ENCODE data around the gene TMEM132C. TPM values are rescaled to one million over a fixed set of nuclear protein-coding genes. Genes with fewer than 3 reads are reported as not detected.

TMEM132C gene
- total and polyA plus RNA-seq, 2 of the 4 experiments (the other 2 are of a cell fraction): not detected

- Histone ChIP-seq H3K27me3 (ENCODE audit: control insufficient read depth, insufficient read depth, low read length) (no peaks in the 10 kb centered on the region), H3K4me2 (ENCODE audit: low read depth, low read length) (no peak overlapping the region), H2BK20ac (ENCODE audit: low read depth, low read length) (no peak overlapping the region), H3K9me1 (ENCODE audit: insufficient read depth, low read length) (no peaks in the 10 kb centered on the region), H2BK120ac (ENCODE audit: low read depth, low read length) (no peak overlapping the region), H3K36me3 (ENCODE audit: control insufficient read depth, insufficient read depth, low read length) (no peaks in the 10 kb centered on the region), H3K79me1 (ENCODE audit: low read depth in 1 of 2, low read length in 2 of 2) (no peaks in the 10 kb centered on the region), H4K5ac (ENCODE audit: low read depth, low read length) (no peak overlapping the region), H2AK5ac (ENCODE audit: low read depth, low read length) (no peak overlapping the region), H3K4ac (ENCODE audit: low read depth, low read length) (no peak overlapping the region), H3K4me3 (ENCODE audit: insufficient read depth, low read depth, low read length) (no peak overlapping the region), H3K23ac (ENCODE audit: low read depth, low read length) (no peak overlapping the region), H3K9ac (ENCODE audit: low read depth, low read length) (no peak overlapping the region), H3K18ac (ENCODE audit: low read depth, low read length) (no peak overlapping the region), H2AFZ (replicated peaks; ENCODE audit: low read length, poor library complexity) (no peak overlapping the region), H4K91ac (ENCODE audit: insufficient read depth, low read depth, low read length) (no peak overlapping the region), H3K27ac (ENCODE audit: insufficient read depth, low read length) (no peak overlapping the region), H3K56ac (ENCODE audit: extremely low read depth, insufficient read depth, low read length) (no peak overlapping the region), H2BK5ac (ENCODE audit: low read depth, low read length, poor library complexity, severe bottlenecking) (no peak overlapping the region), H2BK15ac (ENCODE audit: low read depth, low read length) (no peak overlapping the region), H3K9me3 (ENCODE audit: control insufficient read depth, insufficient read depth, low read length) (peaks cover 38% of the 10 kb centered on the region), H3K14ac (replicated peaks; ENCODE audit: low read depth, low read length) (no peak overlapping the region), H4K20me1 (ENCODE audit: insufficient read depth, low read length) (no peaks in the 10 kb centered on the region), H2AK9ac (replicated peaks; ENCODE audit: low read depth, low read length, poor library complexity) (no peak overlapping the region), H4K8ac (ENCODE audit: low read depth in 2 of 2, low read length in 2 of 2) (no peak overlapping the region), H3K4me1 (ENCODE audit: control insufficient read depth, insufficient read depth, low read length) (no peaks in the 10 kb centered on the region)
- TF ChIP-seq MAZ (IDR thresholded peaks at IDR 0.05; ENCODE audit: borderline replicate concordance, low read depth, low read length) (no peak), SMC3 (IDR thresholded peaks at IDR 0.05; ENCODE audit: low read depth, low read length) (no peak), CHD1 (IDR thresholded peaks at IDR 0.05; ENCODE audit: low read depth, low read length) (no peak), BHLHE40 (IDR thresholded peaks at IDR 0.05; ENCODE audit: low read depth, low read length) (no peak), MAFK (IDR thresholded peaks at IDR 0.05; ENCODE audit: low read depth, low read length) (no peak), CTCF (conservative IDR thresholded peaks at IDR 0.05; ENCODE audit: low read depth, low read length) (no peak), CEBPB (IDR thresholded peaks at IDR 0.05; ENCODE audit: low read depth, low read length) (no peak), ELK1 (IDR thresholded peaks at IDR 0.05; ENCODE audit: borderline replicate concordance, low read depth, low read length) (no peak), FOS (IDR thresholded peaks at IDR 0.05; ENCODE audit: low read depth, low read length) (no peak), USF2 (IDR thresholded peaks at IDR 0.05; ENCODE audit: low read depth, low read length) (no peak), RCOR1 (IDR thresholded peaks at IDR 0.05; ENCODE audit: insufficient replicate concordance, low read length) (no peak), RAD21 (IDR thresholded peaks at IDR 0.05; ENCODE audit: low read length) (no peak), POLR2A (IDR thresholded peaks at IDR 0.05; ENCODE audit: low read depth, low read length) (no peak), MXI1 (IDR thresholded peaks at IDR 0.05; ENCODE audit: borderline replicate concordance, low read depth, low read length) (no peak), RFX5 (IDR thresholded peaks at IDR 0.05; ENCODE audit: low read depth, low read length) (no peak)
- POLR2A ChIA-PET (ENCODE audit: unreplicated experiment): no interaction called here
- CTCF ChIA-PET: no interaction called here
- intact Hi-C loops (cut with micrococcal nuclease) (no loop called here), dilution Hi-C loops (cut with HindIII; ENCODE audit: low sequenced_read_pairs, unreplicated experiment) (no loop called here), in situ Hi-C loops (cut with MboI; ENCODE audit: low sequenced_read_pairs) (no loop called here)
- no TSS peak for BruUV-seq (replicated peaks)
- ATAC-seq (ENCODE audit: low read depth) (no peak), DNase-seq (no peak)
- no CpG with 5 or more reads among the region's 8 CpGs for WGBS, 2 experiments (ENCODE audit: extremely low coverage in 2 of 2, insufficient read length in 1 of 2)
Observed at GRCh38 chr12:128707488-128707887, 440.5 kb downstream of the TMEM132C start.

Measured in IMR-90 (cell line).